Upper lobe of right lung (tissue), 1 donor: ENCODE data around the gene CYP20A1. TPM values are rescaled to one million over a fixed set of nuclear protein-coding genes. Genes with fewer than 3 reads are reported as not detected.
"Not testable (repeated sequence)": the region's sequence is repeated elsewhere in the genome, so short reads cannot be mapped to it uniquely, and the experiment has no call there.

ENCODE experiments used
- ATAC-seq: fragments of 200-7000 bp; cut with Tn5 transposase; one replicate; pipeline ENCODE4 v1.9.1; 2020; ENCODE audit warnings: mild to moderate bottlenecking, moderate library complexity
- DNase-seq: peaks from one replicate; pipeline ENCODE4 v3.0.0-alpha.2; 2020
- H3K27ac ChIP-seq: fragments of 200-600 bp; one replicate; pipeline ENCODE4 v1.8.0; 2022
- H3K27me3 ChIP-seq: fragments of 200-600 bp; one replicate; pipeline ENCODE4 v1.8.0; 2022; ENCODE audit warnings: mild to moderate bottlenecking
- H3K36me3 ChIP-seq: fragments of 200-600 bp; one replicate; pipeline ENCODE4 v1.8.0; 2022
- H3K4me1 ChIP-seq: fragments of 200-600 bp; one replicate; pipeline ENCODE4 v1.8.0; 2022
- H3K4me3 ChIP-seq: fragments of 200-600 bp; one replicate; pipeline ENCODE4 v1.8.0; 2022; ENCODE audit warnings: mild to moderate bottlenecking
- H3K9me3 ChIP-seq: fragments of 200-600 bp; one replicate; pipeline ENCODE4 v1.8.0; 2022
- CTCF ChIP-seq: fragments of 200-600 bp; IDR thresholded peaks from one replicate; pipeline ENCODE4 v1.8.0; 2022; ENCODE audit warnings: antibody characterized with exemption
- intact Hi-C: fragments of 100-400 bp; cut with DNase I; formaldehyde crosslinking; loops from one replicate; pipeline ENCODE4 v1.11.0; 2022
- total RNA-seq: library from RNA; stranded (reverse); fragmentation: NEBNext Ultra II Directional; extraction: Animal tissue kit (Norgen Biotek cat#: 25700); gene quantifications from one replicate; pipeline ENCODE4 v1.2.1, GENCODE V29; 2021
- donor health status: DM: no; HTN: yes; CAD: no; lungs with severe emphysema.

Gene CYP20A1
- total RNA-seq, 1 donor from 2014 or later = 35.0 TPM

- intact Hi-C loops = no loop called here
- Histone ChIP-seq H3K4me1 (no peaks in the 10 kb centered on the region), H3K4me3 (no peak overlapping the region), H3K36me3 (peaks cover 90% of the 10 kb centered on the region), H3K27me3 (no peaks in the 10 kb centered on the region), H3K27ac (no peak overlapping the region), H3K9me3 (no peaks in the 10 kb centered on the region)
- no peak for ATAC-seq
- no peak for TF ChIP-seq CTCF
- no peak for DNase-seq
These were observed 40.5 kb downstream of the CYP20A1 start for GRCh38 chr2:203279288-203279687.

- H3K27ac ChIP-seq = no peak overlapping the region
- H3K27me3 ChIP-seq = no peaks in the 10 kb centered on the region
- H3K36me3 ChIP-seq = peaks cover 90% of the 10 kb centered on the region
- no peak for DNase-seq
- intact Hi-C loops = no loop called here
- no peak for ATAC-seq
- H3K9me3 ChIP-seq = no peaks in the 10 kb centered on the region
- no peaks in the 10 kb centered on the region for H3K4me1 ChIP-seq
- TF ChIP-seq CTCF = no peak
- H3K4me3 ChIP-seq = no peak overlapping the region
These were observed 41.7 kb downstream of the CYP20A1 start for GRCh38 chr2:203280428-203281064.

- ATAC-seq (no peak), DNase-seq (no peak)
- H3K4me3 ChIP-seq = no peak overlapping the region
- no peak overlapping the region for H3K27ac ChIP-seq
- H3K36me3 ChIP-seq = peaks cover 95% of the 10 kb centered on the region
- no peak for TF ChIP-seq CTCF
- no peaks in the 10 kb centered on the region for H3K27me3 ChIP-seq
- no peaks in the 10 kb centered on the region for H3K4me1 ChIP-seq
- no peaks in the 10 kb centered on the region for H3K9me3 ChIP-seq
- intact Hi-C loops = no loop called here
These were observed 43.3 kb downstream of the CYP20A1 start for GRCh38 chr2:203282101-203282500.

GRCh38 chr2:203286532-203286931, 47.7 kb downstream of the CYP20A1 start:
- ATAC-seq (no peak), DNase-seq (no peak)
- H3K9me3 ChIP-seq = no peaks in the 10 kb centered on the region
- no peaks in the 10 kb centered on the region for H3K4me1 ChIP-seq
- no peak overlapping the region for H3K4me3 ChIP-seq
- peaks cover 89% of the 10 kb centered on the region for H3K36me3 ChIP-seq
- H3K27ac ChIP-seq = no peak overlapping the region
- H3K27me3 ChIP-seq = no peaks in the 10 kb centered on the region
- no peak for TF ChIP-seq CTCF
- intact Hi-C loops = no loop called here

GRCh38 chr2:203301667-203302066, 62.8 kb downstream of the CYP20A1 start:
- H3K9me3 ChIP-seq = no peaks in the 10 kb centered on the region
- intact Hi-C loops = no loop called here
- H3K27me3 ChIP-seq = no peaks in the 10 kb centered on the region
- DNase-seq (no peak), ATAC-seq (no peak)
- no peaks in the 10 kb centered on the region for H3K4me1 ChIP-seq
- peaks cover 39% of the 10 kb centered on the region for H3K36me3 ChIP-seq
- H3K27ac ChIP-seq = no peak overlapping the region
- no peak for TF ChIP-seq CTCF
- no peak overlapping the region for H3K4me3 ChIP-seq

- H3K9me3 ChIP-seq, H3K4me1 ChIP-seq, DNase-seq, H3K4me3 ChIP-seq, intact Hi-C loops, H3K27me3 ChIP-seq, H3K27ac ChIP-seq, ATAC-seq: not testable (repeated sequence)
- H3K36me3 ChIP-seq = peaks cover 30% of the 10 kb centered on the region
These were observed 63.8 kb downstream of the CYP20A1 start for GRCh38 chr2:203302586-203302985.
